Skin of body (tissue), 2 donors: ENCODE measurements around the gene LRP1. TPM values are rescaled to one million over a fixed set of nuclear protein-coding genes. Genes with fewer than 3 reads are reported as not detected.
A peak's percentile ranks its signal among the peaks of the same experiment; 100 is the strongest.

Source experiments
- DNase-seq: peaks from one replicate; lab custom pipeline; 2025; lab: John Stamatoyannopoulos, UW
- total RNA-seq: library from RNA; depleted of rRNA; stranded (reverse); fragments of >200 nt; gene quantifications from one replicate; pipeline ENCODE4 v1.2.3, GENCODE V29; 2014

LRP1 gene
- total RNA-seq, 1 donor from 2014 or later, result 149 TPM

GRCh38 chr12:57133013-57133569, 4.8 kb downstream of the LRP1 start:
- no peak for DNase-seq

- DNase-seq, result no peak
Observed at GRCh38 chr12:57133916-57134315, 5.6 kb downstream of the LRP1 start.

GRCh38 chr12:57134949-57135348, 6.7 kb downstream of the LRP1 start:
- no peak for DNase-seq

- peak; percentile 93 for DNase-seq
Observed at GRCh38 chr12:57135527-57136326, 7.4 kb downstream of the LRP1 start.

- no peak for DNase-seq
Observed at GRCh38 chr12:57138526-57139272, 10.4 kb downstream of the LRP1 start.

- no peak for DNase-seq
Observed at GRCh38 chr12:57139796-57140649, 11.7 kb downstream of the LRP1 start.

GRCh38 chr12:57141249-57141648, 13.0 kb downstream of the LRP1 start:
- no peak for DNase-seq

- peak; percentile 14 for DNase-seq
Observed at GRCh38 chr12:57142121-57142520, 13.8 kb downstream of the LRP1 start.

- DNase-seq, result no peak
Observed at GRCh38 chr12:57142727-57143126, 14.4 kb downstream of the LRP1 start.

GRCh38 chr12:57143454-57143853, 15.2 kb downstream of the LRP1 start:
- DNase-seq, result no peak

GRCh38 chr12:57145460-57146059, 17.3 kb downstream of the LRP1 start:
- no peak for DNase-seq

- DNase-seq, result no peak
Observed at GRCh38 chr12:57146092-57146491, 17.8 kb downstream of the LRP1 start.

GRCh38 chr12:57146961-57147944, 19.0 kb downstream of the LRP1 start, which contains the start of gene LRP1-AS:
TSS of gene LRP1-AS (minus strand) at chr12:57147619.
- DNase-seq, result no peak

- peak; percentile 17 for DNase-seq
Observed at GRCh38 chr12:57148469-57149244, 20.4 kb downstream of the LRP1 start.

- peak; percentile 63 for DNase-seq
Observed at GRCh38 chr12:57149245-57149900, 21.1 kb downstream of the LRP1 start.

- DNase-seq, result no peak
Observed at GRCh38 chr12:57150400-57151000, 22.2 kb downstream of the LRP1 start.

GRCh38 chr12:57151741-57152630, 23.7 kb downstream of the LRP1 start:
- DNase-seq, result peak; percentile 63
